SJSA1 (cell line): ENCODE measurements around the gene CDK5R1. TPM values are rescaled to one million over a fixed set of nuclear protein-coding genes. Genes with fewer than 3 reads are reported as not detected.

ENCODE experiments used
- DNase-seq, 2 experiments: peaks; one replicate each; pipeline ENCODE4 v3.0.0-alpha.2; 2015 to 2020; ENCODE audit warnings: low spot score in 2 of 2, low read depth in 1 of 2
- H3K27ac ChIP-seq: fragments of 250-450 bp; sonication (Bioruptor Pico); 2 replicates; pipeline ENCODE4 v1.5.1; 2020; ENCODE audit warnings: mild to moderate bottlenecking, moderate library complexity
- H3K27me3 ChIP-seq: fragments of 250-450 bp; sonication (Bioruptor Pico); replicated peaks from 2 replicates; pipeline ENCODE4 v1.5.1; 2020; ENCODE audit warnings: mild to moderate bottlenecking, moderate library complexity
- H3K36me3 ChIP-seq: fragments of 250-450 bp; sonication (Bioruptor Pico); 2 replicates; pipeline ENCODE4 v1.5.1; 2020; ENCODE audit warnings: mild to moderate bottlenecking
- H3K4me1 ChIP-seq: fragments of 250-450 bp; sonication (Bioruptor Pico); replicated peaks from 2 replicates; pipeline ENCODE4 v1.6.1; 2021; ENCODE audit warnings: mild to moderate bottlenecking
- H3K4me3 ChIP-seq: fragments of 250-450 bp; sonication (Bioruptor Pico); 2 replicates; pipeline ENCODE4 v1.5.1; 2020; ENCODE audit warnings: mild to moderate bottlenecking
- H3K9me3 ChIP-seq: fragments of 250-450 bp; sonication (Bioruptor Pico); replicated peaks from 2 replicates; pipeline ENCODE4 v1.5.1; 2020; ENCODE audit warnings: mild to moderate bottlenecking
- total RNA-seq: library from RNA; depleted of rRNA; stranded (reverse); fragments of >200 nt; shearing (Covaris generic); gene quantifications from 2 replicates; pipeline ENCODE4 v1.2.3, GENCODE V29; 2014

Gene CDK5R1
- total RNA-seq, 1 experiment from 2014 or later, result 2.5 TPM

- Histone ChIP-seq H3K9me3 (no peaks in the 10 kb centered on the region), H3K4me3 (no peak overlapping the region), H3K4me1 (peaks cover 30% of the 10 kb centered on the region), H3K27ac (no peak overlapping the region), H3K27me3 (no peaks in the 10 kb centered on the region), H3K36me3 (peaks cover 10% of the 10 kb centered on the region)
- DNase-seq, result no peak
Measured at GRCh38 chr17:32492648-32493289, 6.0 kb downstream of the CDK5R1 start.

GRCh38 chr17:32493571-32493970 lies 6.8 kb downstream of the CDK5R1 start:
- Histone ChIP-seq H3K9me3 (no peaks in the 10 kb centered on the region), H3K36me3 (peaks cover 3% of the 10 kb centered on the region), H3K27ac (no peak overlapping the region), H3K4me3 (no peak overlapping the region), H3K27me3 (no peaks in the 10 kb centered on the region), H3K4me1 (peaks cover 29% of the 10 kb centered on the region)
- no peak for DNase-seq

- Histone ChIP-seq H3K9me3 (no peaks in the 10 kb centered on the region), H3K4me1 (peaks cover 29% of the 10 kb centered on the region), H3K27ac (no peak overlapping the region), H3K4me3 (no peak overlapping the region), H3K36me3 (no peaks in the 10 kb centered on the region), H3K27me3 (no peaks in the 10 kb centered on the region)
- DNase-seq, result no peak
Measured at GRCh38 chr17:32493976-32494513, 7.3 kb downstream of the CDK5R1 start.

- H3K36me3 ChIP-seq, result no peaks in the 10 kb centered on the region
- H3K4me1 ChIP-seq, result peaks cover 29% of the 10 kb centered on the region
- DNase-seq, result no peak
- H3K27me3 ChIP-seq, result no peaks in the 10 kb centered on the region
- H3K4me3 ChIP-seq, result no peak overlapping the region
- H3K27ac ChIP-seq, result no peak overlapping the region
- H3K9me3 ChIP-seq, result no peaks in the 10 kb centered on the region
Measured at GRCh38 chr17:32494621-32495358, 8.0 kb downstream of the CDK5R1 start.

GRCh38 chr17:32495359-32496231 lies 8.8 kb downstream of the CDK5R1 start:
- DNase-seq, result no peak
- Histone ChIP-seq H3K36me3 (no peaks in the 10 kb centered on the region), H3K27ac (peak overlapping the region; percentile 68), H3K4me3 (no peak overlapping the region), H3K27me3 (no peaks in the 10 kb centered on the region), H3K4me1 (peaks cover 29% of the 10 kb centered on the region), H3K9me3 (no peaks in the 10 kb centered on the region)

- no peaks in the 10 kb centered on the region for H3K36me3 ChIP-seq
- no peaks in the 10 kb centered on the region for H3K27me3 ChIP-seq
- H3K4me1 ChIP-seq, result peaks cover 29% of the 10 kb centered on the region
- no peak overlapping the region for H3K4me3 ChIP-seq
- peak overlapping the region; percentile 68 for H3K27ac ChIP-seq
- peak; percentile 87 to 89 for DNase-seq
- no peaks in the 10 kb centered on the region for H3K9me3 ChIP-seq
Measured at GRCh38 chr17:32496395-32497073, 9.7 kb downstream of the CDK5R1 start.

- Histone ChIP-seq H3K27me3 (no peaks in the 10 kb centered on the region), H3K36me3 (no peaks in the 10 kb centered on the region), H3K4me3 (no peak overlapping the region), H3K27ac (peak overlapping the region; percentile 68), H3K4me1 (peaks cover 29% of the 10 kb centered on the region), H3K9me3 (no peaks in the 10 kb centered on the region)
- DNase-seq, result peak; percentile 56 to 60
Measured at GRCh38 chr17:32497431-32498205, 10.8 kb downstream of the CDK5R1 start.

- H3K36me3 ChIP-seq, result no peaks in the 10 kb centered on the region
- H3K9me3 ChIP-seq, result no peaks in the 10 kb centered on the region
- no peaks in the 10 kb centered on the region for H3K27me3 ChIP-seq
- DNase-seq, result no peak
- no peak overlapping the region for H3K27ac ChIP-seq
- no peak overlapping the region for H3K4me3 ChIP-seq
- peaks cover 35% of the 10 kb centered on the region for H3K4me1 ChIP-seq
Measured at GRCh38 chr17:32498391-32498790, 11.6 kb downstream of the CDK5R1 start.

- Histone ChIP-seq H3K27ac (no peak overlapping the region), H3K4me3 (no peak overlapping the region), H3K36me3 (no peaks in the 10 kb centered on the region), H3K9me3 (no peaks in the 10 kb centered on the region), H3K27me3 (no peaks in the 10 kb centered on the region), H3K4me1 (peaks cover 43% of the 10 kb centered on the region)
- no peak for DNase-seq
Measured at GRCh38 chr17:32502013-32502412, 15.2 kb downstream of the CDK5R1 start.

GRCh38 chr17:32502710-32503109 lies 15.9 kb downstream of the CDK5R1 start:
- Histone ChIP-seq H3K9me3 (no peaks in the 10 kb centered on the region), H3K27ac (no peak overlapping the region), H3K4me1 (peaks cover 36% of the 10 kb centered on the region), H3K27me3 (no peaks in the 10 kb centered on the region), H3K36me3 (no peaks in the 10 kb centered on the region), H3K4me3 (no peak overlapping the region)
- DNase-seq, result no peak

GRCh38 chr17:32503251-32504165 lies 16.7 kb downstream of the CDK5R1 start:
- peak overlapping the region; percentile 55 for H3K27ac ChIP-seq
- H3K36me3 ChIP-seq, result no peaks in the 10 kb centered on the region
- no peak overlapping the region for H3K4me3 ChIP-seq
- peaks cover 33% of the 10 kb centered on the region for H3K4me1 ChIP-seq
- H3K27me3 ChIP-seq, result no peaks in the 10 kb centered on the region
- H3K9me3 ChIP-seq, result no peaks in the 10 kb centered on the region
- DNase-seq, result no peak
